HFFc6 (cell line): ENCODE results near the gene ZNF273. TPM values are rescaled to one million over a fixed set of nuclear protein-coding genes. Genes with fewer than 3 reads are reported as not detected.
A peak's percentile ranks its signal among the peaks of the same experiment; 100 is the strongest.

Source experiments
- DNase-seq: peaks from one replicate; pipeline ENCODE4 v3.0.0-alpha.2; 2018
- H3K27ac Mint-ChIP-seq: 2 replicates; pipeline ENCODE4 v1.8.0; 2020; ENCODE audit warnings: mild to moderate bottlenecking, mixed read lengths
- H3K27me3 Mint-ChIP-seq: 2 replicates; pipeline ENCODE4 v1.8.0; 2021; ENCODE audit warnings: mild to moderate bottlenecking, moderate library complexity, mixed read lengths; ENCODE audit not compliant: insufficient read depth
- H3K36me3 Mint-ChIP-seq: 2 replicates; pipeline ENCODE4 v1.8.0; 2021; ENCODE audit warnings: low read depth, mixed read lengths
- H3K4me1 Mint-ChIP-seq: 2 replicates; pipeline ENCODE4 v1.8.0; 2020; ENCODE audit warnings: low read depth, mixed read lengths
- H3K4me3 Mint-ChIP-seq: 2 replicates; pipeline ENCODE4 v1.8.0; 2020; ENCODE audit warnings: mild to moderate bottlenecking, moderate library complexity, mixed read lengths
- H3K9me3 Mint-ChIP-seq: 2 replicates; pipeline ENCODE4 v1.8.0; 2020; ENCODE audit warnings: mild to moderate bottlenecking, mixed read lengths
- CTCF ChIP-seq: fragments of 200-600 bp; sonication (generic); IDR thresholded peaks from 2 replicates; pipeline ENCODE4 v1.5.0; 2021; ENCODE audit warnings: antibody characterized with exemption, mild to moderate bottlenecking
- total RNA-seq, 6 experiments: library from RNA; stranded (reverse); fragmentation: NEBNext Ultra II Directional; extraction: Animal tissue kit (Norgen Biotek cat#: 25700); gene quantifications; 2 replicates in 1 of 6; 3 replicates in 5 of 6; pipeline ENCODE4 v1.2.3, GENCODE V29; 2021

Gene ZNF273
- total RNA-seq, 6 experiments from 2014 or later, result 1.2 to 2.5 (median 2.0) TPM

- H3K9me3 Mint-ChIP-seq, result peaks cover 64% of the 10 kb centered on the region
- TF ChIP-seq CTCF, result no peak
Observed at GRCh38 chr7:64874562-64875250, 28.4 kb upstream of the ZNF273 start.

GRCh38 chr7:64875258-64875657 lies 27.8 kb upstream of the ZNF273 start:
- Mint-ChIP-seq H3K4me1 (no peaks in the 10 kb centered on the region), H3K4me3 (no peak overlapping the region), H3K27ac (no peak overlapping the region), H3K9me3 (peaks cover 68% of the 10 kb centered on the region), H3K27me3 (peaks cover 11% of the 10 kb centered on the region), H3K36me3 (peaks cover 23% of the 10 kb centered on the region)
- no peak for TF ChIP-seq CTCF
- no peak for DNase-seq

More at GRCh38 chr7:64874562-64875250, 28.4 kb upstream of the ZNF273 start:
- H3K27me3 Mint-ChIP-seq, result peaks cover 12% of the 10 kb centered on the region
- no peaks in the 10 kb centered on the region for H3K4me1 Mint-ChIP-seq
- DNase-seq, result no peak
- no peak overlapping the region for H3K4me3 Mint-ChIP-seq
- H3K36me3 Mint-ChIP-seq, result peaks cover 23% of the 10 kb centered on the region
- H3K27ac Mint-ChIP-seq, result no peak overlapping the region

- H3K9me3 Mint-ChIP-seq, result peaks cover 68% of the 10 kb centered on the region
- no peak overlapping the region for H3K4me3 Mint-ChIP-seq
- peaks cover 23% of the 10 kb centered on the region for H3K36me3 Mint-ChIP-seq
- H3K4me1 Mint-ChIP-seq, result no peaks in the 10 kb centered on the region
- DNase-seq, result no peak
- H3K27me3 Mint-ChIP-seq, result peaks cover 8% of the 10 kb centered on the region; the same call in 1 of the 2 replicates
- no peak for TF ChIP-seq CTCF
- no peak overlapping the region for H3K27ac Mint-ChIP-seq
Observed at GRCh38 chr7:64875658-64876406, 27.2 kb upstream of the ZNF273 start.

GRCh38 chr7:64876792-64877713 lies 26.0 kb upstream of the ZNF273 start:
- H3K27me3 Mint-ChIP-seq, result peaks cover 8% of the 10 kb centered on the region; the same call in 1 of the 2 replicates
- H3K9me3 Mint-ChIP-seq, result peaks cover 79% of the 10 kb centered on the region
- H3K4me3 Mint-ChIP-seq, result peak overlapping the region; percentile 41; the same call in 1 of the 2 replicates

More at GRCh38 chr7:64876792-64877713, 26.0 kb upstream of the ZNF273 start:
- H3K27ac Mint-ChIP-seq, result no peak overlapping the region
- peaks cover 23% of the 10 kb centered on the region for H3K36me3 Mint-ChIP-seq
- no peak for DNase-seq
- no peaks in the 10 kb centered on the region for H3K4me1 Mint-ChIP-seq
- TF ChIP-seq CTCF, result no peak
